ENCODE results near the gene MKLN1.
"Not testable (repeated sequence)": the region's sequence is repeated elsewhere in the genome, so short reads cannot be mapped to it uniquely, and the experiment has no call there.

- not testable (repeated sequence) for TF ChIP-seq CTCF, POLR2A (IDR thresholded peaks at IDR 0.05)
These were observed 135.0 kb downstream of the MKLN1 start for GRCh38 chr7:131462715-131463114.
